ENCODE measurements around the gene MKRN2.

GRCh38 chr3:12628813-12629212, 71.9 kb downstream of the MKRN2 start:
- TF ChIP-seq CTCF (IDR thresholded peaks at IDR 0.05), result no peak
- no peak for TF ChIP-seq POLR2A (IDR thresholded peaks at IDR 0.05)

Measured in thyroid gland (tissue), 4 donors.